GM21717 (cell line): ENCODE results near the gene MGLL.

Experiments used
- ATAC-seq: cut with Tn5 transposase; IDR thresholded peaks from one replicate; pipeline ENCODE4 v1.9.1; 2021; ENCODE audit warnings: mild to moderate bottlenecking, moderate library complexity; ENCODE audit not compliant: unreplicated experiment

Gene MGLL

DNA sequence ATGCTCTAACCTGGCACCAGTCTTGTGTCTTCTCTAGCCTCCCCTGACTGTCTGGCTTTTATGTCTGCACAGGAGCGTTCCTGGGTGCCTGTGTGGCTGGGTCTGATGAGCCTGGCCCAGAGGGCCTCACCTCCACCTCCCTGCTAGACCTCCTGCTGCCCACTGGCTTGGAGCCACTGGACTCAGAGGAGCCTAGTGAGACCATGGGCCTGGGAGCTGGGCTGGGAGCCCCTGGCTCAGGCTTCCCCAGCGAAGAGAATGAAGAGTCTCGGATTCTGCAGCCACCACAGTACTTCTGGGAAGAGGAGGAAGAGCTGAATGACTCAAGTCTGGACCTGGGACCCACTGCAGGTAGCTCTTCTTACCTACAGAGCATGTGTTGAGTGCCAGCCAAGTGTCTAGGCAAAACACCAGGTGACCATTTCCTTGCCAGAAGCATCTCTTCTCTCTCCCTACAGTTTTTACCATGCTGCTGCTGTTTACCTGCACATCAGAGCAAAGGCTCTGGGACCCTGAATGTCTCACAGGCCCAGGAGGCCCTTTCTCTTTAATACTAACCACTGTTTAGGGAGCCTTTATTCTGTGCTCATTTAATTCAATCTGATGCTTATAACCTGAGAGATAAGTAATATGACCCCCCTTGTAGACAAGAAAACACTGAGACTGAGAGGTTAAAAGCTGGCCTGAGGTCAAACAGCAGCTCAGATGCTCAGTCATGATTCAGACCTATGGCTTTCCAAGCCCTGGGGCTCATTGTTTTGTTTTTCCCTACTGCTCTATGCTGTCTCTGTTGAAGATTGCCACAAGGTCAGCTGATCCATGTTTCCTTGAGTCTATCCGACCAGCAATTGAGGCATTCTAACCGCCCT is 182.9 kb downstream of the MGLL start:
- no peak for ATAC-seq
